OCI-LY1 (cell line): Measurements from ENCODE around the gene TLCD4.

Experiments used
- H2AFZ ChIP-seq: fragments of 200-600 bp; sonication (generic), shearing (Covaris generic); 2 replicates; pipeline ENCODE4 v1.6.0; 2014; ENCODE audit warnings: antibody characterized with exemption, mild to moderate bottlenecking, low read length
- H3F3A ChIP-seq: fragments of 200-600 bp; sonication (generic), shearing (Covaris generic); 2 replicates; pipeline ENCODE4 v1.6.0; 2014; ENCODE audit warnings: mild to moderate bottlenecking, antibody characterized with exemption, low read length, moderate library complexity; ENCODE audit not compliant: insufficient read depth
- H3K27ac ChIP-seq: fragments of 200-600 bp; sonication (generic); 2 replicates; pipeline ENCODE4 v1.5.1; 2014; ENCODE audit warnings: low read length, mixed run types, mild to moderate bottlenecking, low read depth; ENCODE audit not compliant: poor library complexity, severe bottlenecking
- H3K27me3 ChIP-seq: fragments of 200-600 bp; sonication (generic); 2 replicates; pipeline ENCODE4 v1.6.0; 2014; ENCODE audit warnings: antibody characterized with exemption, mild to moderate bottlenecking, low read length, moderate library complexity; ENCODE audit not compliant: insufficient read depth
- H3K36me3 ChIP-seq: fragments of 200-600 bp; sonication (generic); 2 replicates; pipeline ENCODE4 v1.6.1; 2014; ENCODE audit warnings: mild to moderate bottlenecking, antibody characterized with exemption, low read length, moderate library complexity, mixed read lengths; ENCODE audit not compliant: insufficient read depth
- H3K4me1 ChIP-seq: fragments of 200-600 bp; sonication (generic); 2 replicates; pipeline ENCODE4 v1.5.1; 2014; ENCODE audit warnings: mild to moderate bottlenecking, low read length, moderate library complexity; ENCODE audit not compliant: insufficient read depth, severe bottlenecking
- H3K4me2 ChIP-seq: fragments of 200-600 bp; sonication (generic), shearing (Covaris generic); 2 replicates; pipeline ENCODE4 v1.6.1; 2014; ENCODE audit warnings: low read length
- H3K4me3 ChIP-seq: fragments of 200-600 bp; sonication (generic); 2 replicates; pipeline ENCODE4 v1.5.1; 2014; ENCODE audit warnings: low read length, low read depth, mild to moderate bottlenecking, mixed read lengths; ENCODE audit not compliant: poor library complexity, severe bottlenecking
- H3K79me2 ChIP-seq: fragments of 200-600 bp; shearing (Covaris generic); 2 replicates; pipeline ENCODE4 v1.6.1; 2016; ENCODE audit warnings: mixed run types, low read length, mixed read lengths; ENCODE audit not compliant: insufficient read depth
- H3K9ac ChIP-seq: fragments of 200-600 bp; sonication (generic), shearing (Covaris generic); 2 replicates; pipeline ENCODE4 v1.6.1; 2014; ENCODE audit warnings: mild to moderate bottlenecking, low read length, mixed read lengths
- H3K9me2 ChIP-seq: fragments of 200-600 bp; sonication (generic), shearing (Covaris generic); 2 replicates; pipeline ENCODE4 v1.6.1; 2014; ENCODE audit warnings: low read depth, mild to moderate bottlenecking, low read length, mixed read lengths
- H3K9me3 ChIP-seq: fragments of 200-600 bp; shearing (Covaris generic); 2 replicates; pipeline ENCODE4 v1.6.1; 2014; ENCODE audit warnings: low read length, mixed read lengths
- H4K20me1 ChIP-seq: fragments of 200-600 bp; sonication (generic), shearing (Covaris generic); 2 replicates; pipeline ENCODE4 v1.6.0; 2016; ENCODE audit warnings: mild to moderate bottlenecking, low read length; ENCODE audit not compliant: insufficient read depth
- CTCF ChIP-seq: fragments of 200-600 bp; sonication (generic), shearing (Covaris generic); IDR thresholded peaks from 2 replicates; pipeline ENCODE4 v1.5.1; 2017; ENCODE audit warnings: mild to moderate bottlenecking, antibody characterized with exemption, low read length, moderate library complexity, mixed read lengths
- EZH2 ChIP-seq: fragments of 200-600 bp; sonication (generic), shearing (Covaris generic); IDR thresholded peaks from 2 replicates; pipeline ENCODE4 v1.8.0; 2017; ENCODE audit warnings: borderline replicate concordance, mixed run types, mild to moderate bottlenecking, antibody characterized with exemption, low read length, moderate library complexity, mixed read lengths

Gene TLCD4

GRCh38 chr1:95140791-95141190 is 23.6 kb downstream of the TLCD4 start:
- Histone ChIP-seq H3K9ac (no peak overlapping the region), H3K79me2 (no peaks in the 10 kb centered on the region), H3K36me3 (no peaks in the 10 kb centered on the region), H3K4me2 (no peak overlapping the region), H3K27me3 (no peaks in the 10 kb centered on the region), H4K20me1 (no peaks in the 10 kb centered on the region), H3K4me3 (no peak overlapping the region), H3K27ac (no peak overlapping the region), H3K9me3 (no peaks in the 10 kb centered on the region), H3F3A (no peaks in the 10 kb centered on the region), H3K4me1 (peaks cover 5% of the 10 kb centered on the region), H2AFZ (no peak overlapping the region), H3K9me2 (no peaks in the 10 kb centered on the region)
- TF ChIP-seq EZH2 (no peak), CTCF (no peak)

GRCh38 chr1:95145493-95145892 is 28.3 kb downstream of the TLCD4 start:
- Histone ChIP-seq H2AFZ (no peak overlapping the region), H3K79me2 (no peaks in the 10 kb centered on the region), H3K9ac (no peak overlapping the region), H3K9me2 (no peaks in the 10 kb centered on the region), H3K27me3 (no peaks in the 10 kb centered on the region), H3K4me1 (peaks cover 8% of the 10 kb centered on the region), H3K4me3 (no peak overlapping the region), H3F3A (no peaks in the 10 kb centered on the region), H3K27ac (no peak overlapping the region), H4K20me1 (no peaks in the 10 kb centered on the region), H3K4me2 (no peak overlapping the region), H3K36me3 (no peaks in the 10 kb centered on the region), H3K9me3 (no peaks in the 10 kb centered on the region)
- TF ChIP-seq CTCF (no peak), EZH2 (no peak)

- Histone ChIP-seq H3K4me1 (peaks cover 8% of the 10 kb centered on the region), H3K9ac (no peak overlapping the region), H3K36me3 (no peaks in the 10 kb centered on the region), H2AFZ (no peak overlapping the region), H3K9me3 (no peaks in the 10 kb centered on the region), H3K79me2 (no peaks in the 10 kb centered on the region), H3K27ac (no peak overlapping the region), H3K27me3 (no peaks in the 10 kb centered on the region), H3K4me3 (no peak overlapping the region), H3K9me2 (no peaks in the 10 kb centered on the region), H4K20me1 (no peaks in the 10 kb centered on the region), H3K4me2 (no peak overlapping the region), H3F3A (no peaks in the 10 kb centered on the region)
- TF ChIP-seq EZH2 = no peak
- TF ChIP-seq CTCF = no peak
Measured at GRCh38 chr1:95146637-95147036, 29.5 kb downstream of the TLCD4 start.
